ENCODE results near the gene PABPN1. TPM values are rescaled to one million over a fixed set of nuclear protein-coding genes. Genes with fewer than 3 reads are reported as not detected.

Gene PABPN1
- total RNA-seq, 1 donor from 2014 or later = 298 TPM

DNA sequence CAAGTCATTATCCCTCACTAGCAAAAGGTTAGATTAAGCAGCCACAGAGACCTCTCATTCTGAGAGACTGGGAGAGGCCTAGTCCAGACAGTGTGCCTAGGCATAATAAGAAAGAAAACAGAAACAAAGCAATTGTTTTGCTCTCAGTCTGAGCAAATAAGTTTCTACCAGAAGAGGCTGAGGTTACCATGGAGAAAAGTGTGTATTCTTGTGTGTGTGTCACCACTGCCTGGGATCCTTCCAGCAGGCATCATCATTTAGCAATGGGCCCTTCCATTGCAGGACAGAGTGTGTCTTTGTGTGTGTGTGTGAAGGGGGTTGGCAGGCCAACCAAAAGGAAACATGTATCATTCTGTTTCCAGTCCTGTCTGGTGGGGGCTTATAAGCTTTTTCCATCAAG lies 40.1 kb downstream of the PABPN1 start:
- Histone ChIP-seq H3K9ac (no peak overlapping the region), H2AFZ (replicated peaks) (no peak overlapping the region), H3K79me2 (ENCODE audit: low read depth) (peaks cover 52% of the 10 kb centered on the region), H3K4me2 (peak overlapping the region; percentile 10), H3K27me3 (no peaks in the 10 kb centered on the region), H3K9me3 (ENCODE audit: low read depth) (no peaks in the 10 kb centered on the region), H3K4me1 (peaks cover 19% of the 10 kb centered on the region), H3K27ac (peak overlapping the region; percentile 7), H4K20me1 (ENCODE audit: low read depth) (peaks cover 68% of the 10 kb centered on the region), H3K4me3 (no peak overlapping the region), H3K36me3 (peaks cover 3% of the 10 kb centered on the region), H3F3A (ENCODE audit: low read depth) (peaks cover 60% of the 10 kb centered on the region)
- no peak for TF ChIP-seq EZH2phosphoT487 (IDR thresholded peaks at IDR 0.05)
- TF ChIP-seq, protein P1, sequence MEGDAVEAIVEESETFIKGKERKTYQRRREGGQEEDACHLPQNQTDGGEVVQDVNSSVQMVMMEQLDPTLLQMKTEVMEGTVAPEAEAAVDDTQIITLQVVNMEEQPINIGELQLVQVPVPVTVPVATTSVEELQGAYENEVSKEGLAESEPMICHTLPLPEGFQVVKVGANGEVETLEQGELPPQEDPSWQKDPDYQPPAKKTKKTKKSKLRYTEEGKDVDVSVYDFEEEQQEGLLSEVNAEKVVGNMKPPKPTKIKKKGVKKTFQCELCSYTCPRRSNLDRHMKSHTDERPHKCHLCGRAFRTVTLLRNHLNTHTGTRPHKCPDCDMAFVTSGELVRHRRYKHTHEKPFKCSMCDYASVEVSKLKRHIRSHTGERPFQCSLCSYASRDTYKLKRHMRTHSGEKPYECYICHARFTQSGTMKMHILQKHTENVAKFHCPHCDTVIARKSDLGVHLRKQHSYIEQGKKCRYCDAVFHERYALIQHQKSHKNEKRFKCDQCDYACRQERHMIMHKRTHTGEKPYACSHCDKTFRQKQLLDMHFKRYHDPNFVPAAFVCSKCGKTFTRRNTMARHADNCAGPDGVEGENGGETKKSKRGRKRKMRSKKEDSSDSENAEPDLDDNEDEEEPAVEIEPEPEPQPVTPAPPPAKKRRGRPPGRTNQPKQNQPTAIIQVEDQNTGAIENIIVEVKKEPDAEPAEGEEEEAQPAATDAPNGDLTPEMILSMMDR (IDR thresholded peaks at IDR 0.05) = no peak
- no peak for TF ChIP-seq EZH2 (IDR thresholded peaks at IDR 0.05)
- peaks cover 9% of the 10 kb centered on the region for H3K27me3 Mint-ChIP-seq (ENCODE audit: insufficient read depth, low read depth)
- H3K4me3 Mint-ChIP-seq = no peak overlapping the region
- no peak overlapping the region for H3K27ac Mint-ChIP-seq
- no peak for DNase-seq (ENCODE audit: low spot score)
- peaks cover 36% of the 10 kb centered on the region for H3K4me1 Mint-ChIP-seq
- H3K9me3 Mint-ChIP-seq = no peaks in the 10 kb centered on the region
- peaks cover 23% of the 10 kb centered on the region for H3K36me3 Mint-ChIP-seq

DNA sequence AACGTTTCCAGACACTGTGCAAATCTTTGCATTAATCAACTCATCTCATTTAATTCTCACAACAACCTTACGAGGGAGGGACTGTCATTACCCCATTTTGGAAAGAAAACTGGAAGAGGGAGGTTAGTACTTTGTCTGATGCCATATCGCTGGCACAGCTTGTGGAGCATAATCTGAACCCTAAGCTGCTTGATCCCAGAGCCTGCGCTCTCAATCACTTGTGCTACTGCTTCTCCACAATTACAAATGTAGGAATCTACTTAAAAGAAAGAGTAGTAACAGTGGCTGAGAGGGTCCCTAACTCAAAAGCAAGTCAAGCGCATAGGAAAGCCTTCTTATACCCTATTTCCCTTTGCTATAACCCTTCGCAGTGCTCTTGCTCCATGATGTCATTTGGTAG lies 40.5 kb downstream of the PABPN1 start:
- Mint-ChIP-seq H3K4me3 (peak overlapping the region; percentile 35), H3K27ac (no peak overlapping the region), H3K36me3 (peaks cover 23% of the 10 kb centered on the region), H3K27me3 (ENCODE audit: insufficient read depth, low read depth) (peaks cover 9% of the 10 kb centered on the region), H3K9me3 (no peaks in the 10 kb centered on the region), H3K4me1 (peaks cover 39% of the 10 kb centered on the region)
- no peak for DNase-seq (ENCODE audit: low spot score)
- H3K4me2 ChIP-seq = peak overlapping the region; percentile 10
- peaks cover 65% of the 10 kb centered on the region for H4K20me1 ChIP-seq (ENCODE audit: low read depth)
- H2AFZ ChIP-seq (replicated peaks) = no peak overlapping the region
- H3K27ac ChIP-seq = no peak overlapping the region
- H3K4me1 ChIP-seq = peaks cover 21% of the 10 kb centered on the region
- no peaks in the 10 kb centered on the region for H3K9me3 ChIP-seq (ENCODE audit: low read depth)
- H3K9ac ChIP-seq = no peak overlapping the region
- no peak overlapping the region for H3K4me3 ChIP-seq
- H3F3A ChIP-seq (ENCODE audit: low read depth) = peaks cover 60% of the 10 kb centered on the region
- TF ChIP-seq EZH2phosphoT487 (IDR thresholded peaks at IDR 0.05) (no peak), EZH2 (IDR thresholded peaks at IDR 0.05) (no peak)
- H3K27me3 ChIP-seq = no peaks in the 10 kb centered on the region
- peaks cover 3% of the 10 kb centered on the region for H3K36me3 ChIP-seq
- peaks cover 52% of the 10 kb centered on the region for H3K79me2 ChIP-seq (ENCODE audit: low read depth)

DNA sequence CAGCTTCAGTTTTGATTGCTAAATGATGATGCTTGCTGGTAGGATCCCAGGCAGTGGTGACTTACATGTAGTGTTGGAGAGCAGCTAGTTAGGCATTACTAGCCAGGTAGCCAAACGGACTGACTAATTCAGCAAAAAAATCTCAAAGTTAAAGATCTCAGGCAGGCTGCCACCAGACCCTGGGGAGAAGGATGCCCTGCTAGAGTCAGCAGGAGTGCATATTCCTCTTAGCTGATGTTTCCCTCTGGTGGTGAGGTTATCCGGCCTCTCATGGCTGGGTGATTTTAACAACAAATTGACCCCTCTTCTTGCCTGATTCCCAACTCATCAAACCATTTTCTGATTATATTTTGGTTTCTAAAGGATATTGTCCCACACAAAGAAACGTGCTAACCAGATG lies 40.9 kb downstream of the PABPN1 start:
- H3K27ac ChIP-seq = no peak overlapping the region
- H4K20me1 ChIP-seq (ENCODE audit: low read depth) = peaks cover 65% of the 10 kb centered on the region
- peak overlapping the region; percentile 10 for H3K4me2 ChIP-seq
- Mint-ChIP-seq H3K36me3 (peaks cover 23% of the 10 kb centered on the region), H3K9me3 (no peaks in the 10 kb centered on the region), H3K4me1 (peaks cover 43% of the 10 kb centered on the region), H3K27ac (peak overlapping the region; percentile 50), H3K4me3 (peak overlapping the region; percentile 35), H3K27me3 (ENCODE audit: insufficient read depth, low read depth) (peaks cover 11% of the 10 kb centered on the region)
- H3K9ac ChIP-seq = no peak overlapping the region
- TF ChIP-seq, protein P1 (IDR thresholded peaks at IDR 0.05) = peak; percentile 25
- TF ChIP-seq EZH2 (IDR thresholded peaks at IDR 0.05) (no peak), EZH2phosphoT487 (IDR thresholded peaks at IDR 0.05) (no peak)
- H3K36me3 ChIP-seq = peaks cover 3% of the 10 kb centered on the region
- no peaks in the 10 kb centered on the region for H3K9me3 ChIP-seq (ENCODE audit: low read depth)
- H3K4me1 ChIP-seq = peaks cover 26% of the 10 kb centered on the region
- H3F3A ChIP-seq (ENCODE audit: low read depth) = peaks cover 60% of the 10 kb centered on the region
- DNase-seq (ENCODE audit: low spot score) = no peak
- no peaks in the 10 kb centered on the region for H3K27me3 ChIP-seq
- H2AFZ ChIP-seq (replicated peaks) = no peak overlapping the region
- H3K4me3 ChIP-seq = no peak overlapping the region
- peaks cover 52% of the 10 kb centered on the region for H3K79me2 ChIP-seq (ENCODE audit: low read depth)

DNA sequence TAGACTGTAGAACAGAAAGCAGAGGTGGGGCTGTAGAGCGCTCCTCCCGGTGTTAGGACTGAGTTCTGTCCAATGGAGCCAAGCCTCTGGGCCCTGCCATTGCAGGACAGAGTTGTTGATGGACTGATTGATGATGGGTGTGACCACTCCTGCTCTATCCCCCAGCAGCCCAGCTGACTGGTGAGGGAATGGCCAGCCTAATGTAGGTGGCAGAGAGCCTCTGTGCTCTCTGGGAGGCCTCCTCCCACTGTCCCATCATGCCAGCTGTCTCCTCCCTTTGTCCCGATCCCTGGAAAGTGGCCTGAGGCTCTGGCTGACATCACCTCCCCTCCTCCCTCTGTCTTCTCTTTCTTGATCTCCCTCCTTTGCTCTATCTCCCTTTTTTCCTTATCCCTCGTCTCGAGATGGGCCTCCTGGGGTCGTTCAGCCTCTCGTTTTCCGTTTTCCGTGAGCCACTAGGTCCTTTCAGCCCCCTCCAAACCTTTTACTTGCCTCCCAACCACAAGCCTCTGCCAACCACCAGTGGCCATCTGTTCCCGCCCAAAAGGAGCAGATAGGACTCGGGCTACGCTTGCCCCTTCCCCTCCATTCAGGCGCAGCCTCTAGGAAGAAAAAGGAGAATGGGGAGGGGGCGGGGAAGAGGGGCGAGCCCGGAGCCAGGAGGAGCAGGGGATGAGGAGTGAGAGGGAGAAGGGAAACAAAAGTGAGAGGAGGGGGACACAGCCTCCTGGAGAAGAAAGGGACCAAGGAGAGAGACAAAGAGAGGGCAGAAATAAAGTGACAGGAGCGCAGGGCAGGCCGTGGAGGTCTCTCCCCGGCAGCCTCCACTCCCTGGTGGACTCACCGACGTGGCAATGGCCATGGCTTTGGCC lies 43.1 kb downstream of the PABPN1 start:
- Histone ChIP-seq H3K9me3 (ENCODE audit: low read depth) (no peaks in the 10 kb centered on the region), H3K27me3 (no peaks in the 10 kb centered on the region), H3F3A (ENCODE audit: low read depth) (peaks cover 48% of the 10 kb centered on the region), H4K20me1 (ENCODE audit: low read depth) (peaks cover 51% of the 10 kb centered on the region), H2AFZ (replicated peaks) (no peak overlapping the region), H3K79me2 (ENCODE audit: low read depth) (peaks cover 52% of the 10 kb centered on the region), H3K4me1 (peaks cover 29% of the 10 kb centered on the region), H3K4me2 (peak overlapping the region; percentile 76), H3K36me3 (peaks cover 3% of the 10 kb centered on the region), H3K27ac (peak overlapping the region; percentile 91), H3K4me3 (peak overlapping the region; percentile 58), H3K9ac (peak overlapping the region; percentile 66)
- Mint-ChIP-seq H3K27me3 (ENCODE audit: insufficient read depth, low read depth) (peaks cover 12% of the 10 kb centered on the region), H3K4me1 (peaks cover 43% of the 10 kb centered on the region), H3K36me3 (peaks cover 18% of the 10 kb centered on the region), H3K4me3 (peak overlapping the region; percentile 90), H3K27ac (peak overlapping the region; percentile 94), H3K9me3 (no peaks in the 10 kb centered on the region)
- DNase-seq (ENCODE audit: low spot score) = peak; percentile 85
- TF ChIP-seq EZH2 (IDR thresholded peaks at IDR 0.05) (no peak), EZH2phosphoT487 (IDR thresholded peaks at IDR 0.05) (no peak)
- TF ChIP-seq, protein P1 (IDR thresholded peaks at IDR 0.05) = no peak
